Dermis blood vessel endothelial cell (primary cell): Measurements from ENCODE around the gene DUOXA1. TPM values are rescaled to one million over a fixed set of nuclear protein-coding genes. Genes with fewer than 3 reads are reported as not detected.

Source experiments
- DNase-seq: peaks from one replicate; pipeline ENCODE4 v3.0.0; 2010
- total RNA-seq: library from RNA; depleted of rRNA; stranded (reverse); fragments of >200 nt; gene quantifications from 2 replicates; pipeline ENCODE4 v1.2.3, GENCODE V29; 2014

The DUOXA1 gene
- total RNA-seq, 1 donor from 2014 or later = not detected

DNA sequence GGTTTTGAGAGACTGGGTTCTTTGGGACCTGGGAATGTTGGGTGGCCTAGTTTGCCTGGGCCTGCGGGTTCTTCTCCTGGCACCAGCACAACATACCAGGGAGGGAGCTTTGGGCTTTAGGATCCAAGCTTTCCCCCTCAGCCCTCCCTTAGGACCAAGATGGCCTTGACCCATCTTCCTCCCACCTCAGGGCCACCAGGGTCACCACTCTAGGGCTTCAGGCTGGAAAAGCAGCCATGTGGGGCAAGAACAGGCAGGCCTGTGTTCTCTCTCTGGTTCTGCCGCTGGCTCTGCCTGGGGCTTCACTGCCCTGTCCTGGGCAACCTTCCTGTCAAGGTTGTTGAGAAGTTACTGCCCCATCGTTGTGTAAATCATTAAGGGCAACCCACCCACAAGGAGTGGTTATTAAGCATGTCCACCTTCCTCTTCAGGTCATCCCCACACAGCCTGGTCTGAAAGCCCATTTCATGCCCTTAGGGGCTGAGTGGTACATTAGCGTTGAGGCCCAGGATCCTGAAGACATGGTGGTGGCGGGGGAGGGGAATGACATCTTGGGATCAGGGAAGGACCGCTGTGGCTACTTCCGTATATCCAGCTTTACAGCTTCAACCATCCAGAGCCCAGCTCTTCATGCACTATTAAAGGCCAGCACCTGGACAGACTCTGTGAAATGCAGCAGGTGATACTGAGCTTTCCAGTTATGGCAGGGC is 767 bp upstream of the DUOXA1 start:
- DNase-seq = no peak

GRCh38 chr15:45128971-45129639 is 574 bp downstream of the DUOXA1 start:
- DNase-seq = no peak

GRCh38 chr15:45126535-45127158 is 3.0 kb downstream of the DUOXA1 start:
- peak; percentile 63 for DNase-seq

- DNase-seq = no peak
These were observed 6.3 kb downstream of the DUOXA1 start for GRCh38 chr15:45123397-45123796.

GRCh38 chr15:45122719-45123118 is 7.0 kb downstream of the DUOXA1 start:
- no peak for DNase-seq

GRCh38 chr15:45121706-45122417 is 7.8 kb downstream of the DUOXA1 start:
- peak; percentile 57 for DNase-seq

- DNase-seq = no peak
These were observed 8.7 kb downstream of the DUOXA1 start for GRCh38 chr15:45121020-45121419.

DNA sequence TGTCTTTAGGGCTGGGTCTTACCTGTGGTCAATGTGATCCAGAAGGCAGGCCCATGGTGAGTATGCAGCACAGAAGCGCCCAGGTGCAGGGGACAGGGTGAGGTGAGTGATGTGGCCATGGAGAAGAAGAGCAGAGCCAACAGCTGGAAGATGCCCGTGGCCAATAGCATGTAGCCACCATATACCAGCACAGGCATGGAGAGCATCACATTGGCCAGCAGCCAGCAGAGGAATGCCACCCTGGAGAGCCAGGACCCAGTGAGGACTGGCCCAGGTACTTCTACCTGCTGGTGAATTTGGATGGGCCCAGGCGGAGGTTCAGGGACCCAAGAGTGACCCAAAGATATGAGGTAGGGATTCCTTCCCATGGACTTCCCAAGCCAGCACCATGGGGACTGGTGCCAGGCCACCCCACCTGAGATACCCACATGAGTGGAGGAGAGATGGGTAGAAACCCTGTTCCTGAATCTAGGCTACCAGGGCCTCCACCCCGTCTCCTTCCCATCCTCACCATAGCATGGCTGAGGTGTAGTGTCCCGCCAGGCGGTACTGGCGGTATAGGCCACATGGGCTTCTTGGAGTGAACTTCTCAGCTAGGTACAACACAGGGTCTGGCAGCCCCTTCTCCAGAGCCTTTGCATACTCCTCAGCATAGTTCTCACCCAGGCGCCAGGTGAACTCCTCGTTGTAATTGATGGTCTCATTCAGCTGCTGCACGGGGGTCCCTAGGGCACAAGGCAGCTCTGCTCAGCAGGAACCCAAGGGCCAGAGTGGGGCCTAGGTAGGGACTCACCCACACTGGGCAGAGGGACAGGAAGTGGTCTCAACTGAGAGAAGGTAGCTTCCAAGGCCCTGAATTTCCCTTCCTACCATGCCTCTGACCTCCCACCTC is 9.4 kb downstream of the DUOXA1 start:
- DNase-seq = no peak

DNA sequence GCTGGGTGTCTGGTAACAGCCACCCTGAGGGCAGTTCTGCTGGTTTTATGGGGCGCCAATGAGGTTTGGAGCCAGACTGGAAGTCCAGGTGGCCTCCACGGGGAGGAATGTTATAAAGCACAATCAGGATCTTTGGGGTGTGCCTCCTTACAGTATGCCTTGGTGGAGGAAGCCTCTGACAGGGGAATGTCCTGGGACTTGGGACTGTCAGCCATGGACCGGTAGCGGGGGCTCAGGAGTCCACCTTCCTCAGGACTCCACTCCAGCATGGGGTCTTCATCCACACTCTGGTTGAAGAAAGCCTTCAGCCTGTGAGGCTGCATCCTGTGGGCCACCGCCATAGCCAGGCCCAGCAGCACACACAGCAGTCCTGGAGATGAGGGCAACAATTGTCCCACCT is 10.7 kb downstream of the DUOXA1 start:
- DNase-seq = no peak

GRCh38 chr15:45118131-45118588 is 11.5 kb downstream of the DUOXA1 start:
- peak; percentile 95 for DNase-seq

GRCh38 chr15:45117308-45118130 is 12.2 kb downstream of the DUOXA1 start:
- DNase-seq = no peak

DNA sequence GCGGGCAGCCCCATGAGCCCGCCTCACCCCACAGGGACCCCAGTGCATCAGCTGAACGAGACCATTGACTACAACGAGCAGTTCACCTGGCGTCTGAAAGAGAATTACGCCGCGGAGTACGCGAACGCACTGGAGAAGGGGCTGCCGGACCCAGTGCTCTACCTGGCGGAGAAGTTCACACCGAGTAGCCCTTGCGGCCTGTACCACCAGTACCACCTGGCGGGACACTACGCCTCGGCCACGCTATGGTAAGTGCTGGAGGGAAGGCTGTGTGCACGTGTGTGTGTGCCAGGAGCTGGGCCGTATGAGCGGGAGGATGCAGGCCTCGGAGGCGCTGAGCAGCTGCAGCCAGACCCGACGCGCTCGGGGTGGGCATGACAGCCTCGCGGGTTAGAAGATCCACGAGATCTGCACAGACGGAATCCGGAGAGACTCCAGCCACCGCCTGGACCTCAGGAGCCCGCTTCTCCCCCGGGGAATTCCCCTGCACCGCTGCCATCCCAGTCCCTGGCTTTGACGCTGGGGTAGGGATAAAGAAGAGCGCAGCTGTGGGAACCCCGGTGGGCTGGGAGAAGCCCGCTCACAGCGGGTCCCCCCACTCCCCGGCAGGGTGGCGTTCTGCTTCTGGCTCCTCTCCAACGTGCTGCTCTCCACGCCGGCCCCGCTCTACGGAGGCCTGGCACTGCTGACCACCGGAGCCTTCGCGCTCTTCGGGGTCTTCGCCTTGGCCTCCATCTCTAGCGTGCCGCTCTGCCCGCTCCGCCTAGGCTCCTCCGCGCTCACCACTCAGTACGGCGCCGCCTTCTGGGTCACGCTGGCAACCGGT is 13.0 kb downstream of the DUOXA1 start:
- no peak for DNase-seq

GRCh38 chr15:45116006-45116481 is 13.6 kb downstream of the DUOXA1 start:
- DNase-seq = no peak

- no peak for DNase-seq
These were observed 14.3 kb downstream of the DUOXA1 start for GRCh38 chr15:45115312-45115820.

- no peak for DNase-seq
These were observed 15.0 kb downstream of the DUOXA1 start for GRCh38 chr15:45114751-45115085.

DNA sequence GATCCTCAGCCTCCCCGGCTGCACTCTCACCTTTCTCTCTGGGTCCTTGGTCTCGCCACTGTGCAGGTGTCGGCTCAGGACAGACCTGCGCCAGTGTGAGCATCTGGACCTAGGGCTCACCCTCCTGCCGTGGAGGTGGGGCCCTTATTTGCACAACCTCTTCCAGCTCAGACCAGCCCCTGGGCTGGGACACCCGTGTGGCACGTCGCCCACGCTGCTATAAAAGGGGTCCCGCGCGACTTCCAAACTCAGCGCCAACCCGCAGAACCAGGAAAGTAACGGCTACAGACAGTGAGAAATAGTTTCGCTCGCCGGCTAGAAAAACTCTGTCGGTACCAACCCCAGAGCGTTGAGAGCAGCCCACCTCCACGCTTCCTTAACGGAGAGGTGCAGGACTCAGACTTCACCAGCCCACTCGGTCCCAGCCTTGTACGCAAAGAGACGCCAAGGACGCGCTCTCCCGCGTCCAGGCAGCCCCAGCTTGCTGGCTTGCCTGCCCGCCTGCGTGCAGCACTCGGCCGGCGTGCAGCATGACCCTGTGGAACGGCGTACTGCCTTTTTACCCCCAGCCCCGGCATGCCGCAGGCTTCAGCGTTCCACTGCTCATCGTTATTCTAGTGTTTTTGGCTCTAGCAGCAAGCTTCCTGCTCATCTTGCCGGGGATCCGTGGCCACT is 15.5 kb downstream of the DUOXA1 start, which contains the start of the genes DUOX2 and DUOXA2:
Gene DUOX2, minus strand, starts transcription at position 97 of the 675 bp plus-strand sequence. CDS start 761 bp downstream, outside the sequence.
Gene DUOXA2, plus strand, starts transcription at position 251 of the 675 bp plus-strand sequence. Its CDS starts 280 bp downstream, at position 531.
- DNase-seq = no peak

DNA sequence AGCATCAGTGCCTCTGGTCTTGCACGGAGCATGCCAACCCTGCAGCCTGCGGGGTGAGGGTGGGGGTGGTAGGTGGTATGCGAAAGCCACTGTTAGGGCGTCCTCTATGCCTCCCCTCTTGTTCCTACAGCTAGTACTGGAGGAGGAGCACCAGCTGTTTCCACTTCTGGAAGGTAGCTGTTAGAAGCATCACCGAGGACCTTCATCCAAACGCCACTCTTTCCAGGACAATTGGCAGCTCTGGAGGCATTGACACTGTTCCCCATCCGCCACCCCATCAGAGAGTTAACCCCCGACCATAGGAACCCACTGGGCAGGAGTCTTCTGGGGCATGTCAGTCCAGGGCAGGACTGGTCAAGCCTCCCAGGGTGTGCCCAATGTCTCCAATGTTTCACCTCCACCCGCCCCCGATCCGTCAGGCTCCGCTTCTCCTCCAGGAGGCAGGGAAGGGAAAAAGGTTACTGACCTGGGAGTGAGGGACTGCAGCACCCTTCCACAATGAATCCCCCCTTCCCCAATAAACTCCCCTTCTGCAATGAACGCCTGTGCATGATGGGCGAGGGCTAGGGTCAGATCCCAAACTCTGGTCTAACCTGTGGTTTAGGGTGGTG is 16.2 kb downstream of the DUOXA1 start:
- no peak for DNase-seq

DNA sequence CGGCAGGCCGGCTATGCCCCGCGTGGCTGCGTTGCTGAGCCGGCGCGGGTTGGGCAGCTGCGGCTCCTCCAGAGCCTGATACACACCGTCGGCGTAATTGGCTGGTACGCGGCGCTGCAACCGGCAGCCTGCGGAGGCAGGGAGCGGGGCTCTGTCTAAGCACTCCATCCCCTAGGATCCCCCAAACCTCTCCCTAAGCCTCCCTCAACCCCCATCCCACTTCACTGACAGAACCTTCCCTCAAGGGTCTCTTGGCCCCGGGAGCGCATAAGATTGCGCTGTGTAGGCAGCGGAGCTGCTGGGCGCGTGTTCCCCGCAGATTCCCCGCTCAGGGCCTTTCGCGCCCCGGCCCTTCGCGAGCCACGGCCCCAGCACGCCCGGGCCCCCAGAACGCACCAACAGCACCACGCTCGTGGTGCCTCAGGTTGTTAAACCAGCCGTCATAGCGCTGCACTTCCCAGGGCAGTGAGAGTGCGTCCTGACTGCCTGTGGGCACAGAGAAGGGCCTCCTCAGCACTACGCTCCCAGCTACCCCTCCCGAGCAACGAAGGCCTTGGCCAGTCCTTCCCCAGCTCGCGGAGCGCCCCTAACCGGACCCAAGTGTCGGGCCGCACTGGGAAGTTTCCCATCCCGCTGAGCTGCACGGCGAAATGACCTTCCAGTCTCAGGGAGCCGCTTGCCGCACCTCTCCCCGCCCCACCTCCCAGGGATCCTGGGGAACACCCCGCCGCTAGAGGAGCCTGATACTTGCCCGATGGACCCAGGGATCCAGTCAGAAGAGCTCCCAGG is 16.9 kb downstream of the DUOXA1 start:
- no peak for DNase-seq
